ENCODE results near the gene DNAH14. TPM values are rescaled to one million over a fixed set of nuclear protein-coding genes. Genes with fewer than 3 reads are reported as not detected.

Gene DNAH14
- total and polyA plus RNA-seq, 2 of the 13 experiments (the other 11 are each of a cell fraction or from before 2014, with no cell fraction given) = 4.5 to 27.5 TPM

GRCh38 chr1:225209153-225209552, 279.7 kb downstream of the DNAH14 start (continued):
- no peak for TF ChIP-seq ZNF7 (CRISPR knock-in tag; IDR thresholded peaks at IDR 0.05)
- no peak for TF ChIP-seq PRPF4 (IDR thresholded peaks at IDR 0.05; ENCODE audit: low read depth, low read length, poor library complexity, severe bottlenecking)
- no peak for TF ChIP-seq NFIB (CRISPR knock-in tag; IDR thresholded peaks at IDR 0.05; ENCODE audit: borderline replicate concordance)
- TF ChIP-seq STAG1 (CRISPR knock-in tag; IDR thresholded peaks at IDR 0.05) = peak; percentile 13; the same call in 1 of the 2 replicates
- TF ChIP-seq ZNF280B (CRISPR knock-in tag; IDR thresholded peaks at IDR 0.05; ENCODE audit: borderline replicate concordance) = no peak
- no peak for TF ChIP-seq ZNF674 (CRISPR knock-in tag; IDR thresholded peaks at IDR 0.05; ENCODE audit: low read depth)
- no peak for TF ChIP-seq SP5 (CRISPR knock-in tag; IDR thresholded peaks at IDR 0.05; ENCODE audit: borderline replicate concordance, low read depth)
- no peak for TF ChIP-seq IKZF1 (IDR thresholded peaks at IDR 0.05)
- TF ChIP-seq PITX1 (CRISPR knock-in tag; IDR thresholded peaks at IDR 0.05) = no peak
- no peak for TF ChIP-seq TAF15 (IDR thresholded peaks at IDR 0.05; ENCODE audit: low read depth, low read length, poor library complexity, severe bottlenecking)
- TF ChIP-seq SRSF9 (IDR thresholded peaks at IDR 0.05; ENCODE audit: borderline replicate concordance, insufficient read depth, low read depth, low read length, poor library complexity, severe bottlenecking) = no peak
- TF ChIP-seq RELA (CRISPR knock-in tag; IDR thresholded peaks at IDR 0.05) = no peak
- TF ChIP-seq ZBTB20 (CRISPR knock-in tag; IDR thresholded peaks at IDR 0.05; ENCODE audit: borderline replicate concordance, low read depth) = 0 out of 2 replicates have a peak, but pooled peaks have one; percentile 55
- TF ChIP-seq ZXDC (CRISPR knock-in tag; IDR thresholded peaks at IDR 0.05) = no peak
- TF ChIP-seq THAP11 (CRISPR knock-in tag; IDR thresholded peaks at IDR 0.05) = peak; percentile 43; the same call in 1 of the 2 replicates
- no peak for TF ChIP-seq KDM5A (IDR thresholded peaks at IDR 0.05; ENCODE audit: borderline replicate concordance, low read length)
- TF ChIP-seq ZMYM4 (CRISPR knock-in tag; IDR thresholded peaks at IDR 0.05) = peak; percentile 56
- TF ChIP-seq ZNF343 (CRISPR knock-in tag; IDR thresholded peaks at IDR 0.05) = no peak
- no peak for TF ChIP-seq TFDP2 (CRISPR knock-in tag; IDR thresholded peaks at IDR 0.05)
- TF ChIP-seq ZFP90 (CRISPR knock-in tag; IDR thresholded peaks at IDR 0.05; ENCODE audit: borderline replicate concordance) = no peak
- TF ChIP-seq EP300 (IDR thresholded peaks at IDR 0.05; ENCODE audit: low read depth in 2 of 2, low read length in 2 of 2) = peak in 1 of 2 experiments; percentile 85; a peak in 3 of 4 replicates
- peak; percentile 39; the same call in 1 of the 2 replicates for TF ChIP-seq EP300 (CRISPR knock-in tag; IDR thresholded peaks at IDR 0.05; ENCODE audit: borderline replicate concordance)
- TF ChIP-seq GLI4 (CRISPR knock-in tag; IDR thresholded peaks at IDR 0.05; ENCODE audit: borderline replicate concordance) = no peak
- no peak for TF ChIP-seq EZH2 (conservative IDR thresholded peaks at IDR 0.05; ENCODE audit: low read depth, low read length)
- TF ChIP-seq ZC3H13 (CRISPR knock-in tag; IDR thresholded peaks at IDR 0.05) = no peak
- no peak for TF ChIP-seq PLRG1 (conservative IDR thresholded peaks at IDR 0.05)
